ENCODE results near the gene KCNAB3. TPM values are rescaled to one million over a fixed set of nuclear protein-coding genes. Genes with fewer than 3 reads are reported as not detected.
A peak's percentile ranks its signal among the peaks of the same experiment; 100 is the strongest.

KCNAB3 gene
- total RNA-seq (ENCODE audit: unreplicated experiment): 1.6 TPM
- long read RNA-seq: 0 reads

DNA sequence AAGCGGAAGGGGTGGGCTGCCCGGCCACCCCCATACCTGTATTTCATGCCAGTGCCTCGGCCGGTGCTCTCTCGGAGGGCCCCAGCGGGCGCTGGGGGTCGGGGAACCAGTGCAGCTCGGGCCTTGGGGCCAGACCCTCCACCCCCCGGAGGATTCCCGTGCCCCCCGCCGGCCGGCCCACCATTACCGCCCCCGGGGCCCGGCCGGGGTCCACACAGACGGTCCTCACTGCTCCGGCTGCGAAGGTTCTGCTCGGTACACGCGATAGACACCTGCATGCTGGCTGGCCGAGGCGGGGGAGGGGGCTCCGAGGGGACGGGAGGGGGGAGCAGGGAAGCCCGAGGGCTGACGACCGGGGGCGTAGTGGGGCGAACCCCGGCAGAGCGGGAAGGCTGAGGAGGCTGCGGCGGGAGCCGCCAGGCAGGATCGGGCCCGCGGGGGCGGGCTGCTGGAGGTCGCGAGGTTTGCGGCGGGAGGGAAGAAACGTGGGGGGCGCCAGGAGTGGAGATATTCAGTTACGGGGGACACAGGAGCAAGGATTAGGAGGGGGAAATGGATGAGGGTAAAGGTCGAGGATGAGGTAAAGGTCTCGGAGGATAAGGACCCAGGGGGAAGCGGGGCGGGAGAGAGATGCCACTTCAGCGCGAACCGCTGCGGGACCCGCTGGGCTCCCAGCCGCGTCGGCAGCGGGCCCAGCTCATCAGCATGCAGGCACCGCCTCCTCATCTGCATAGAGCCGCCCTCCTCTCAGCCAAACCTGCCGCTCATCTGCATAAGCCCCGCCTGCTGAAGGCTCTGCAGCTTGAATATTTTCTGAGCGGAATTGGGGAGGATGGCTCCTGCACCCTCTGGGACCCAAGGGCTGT lies at the start of gene KCNAB3:
Gene KCNAB3, minus strand, starts transcription at position 699 of the 866 bp plus-strand sequence. Its CDS starts 421 bp downstream, at position 278.
- TF ChIP-seq, protein P1, sequence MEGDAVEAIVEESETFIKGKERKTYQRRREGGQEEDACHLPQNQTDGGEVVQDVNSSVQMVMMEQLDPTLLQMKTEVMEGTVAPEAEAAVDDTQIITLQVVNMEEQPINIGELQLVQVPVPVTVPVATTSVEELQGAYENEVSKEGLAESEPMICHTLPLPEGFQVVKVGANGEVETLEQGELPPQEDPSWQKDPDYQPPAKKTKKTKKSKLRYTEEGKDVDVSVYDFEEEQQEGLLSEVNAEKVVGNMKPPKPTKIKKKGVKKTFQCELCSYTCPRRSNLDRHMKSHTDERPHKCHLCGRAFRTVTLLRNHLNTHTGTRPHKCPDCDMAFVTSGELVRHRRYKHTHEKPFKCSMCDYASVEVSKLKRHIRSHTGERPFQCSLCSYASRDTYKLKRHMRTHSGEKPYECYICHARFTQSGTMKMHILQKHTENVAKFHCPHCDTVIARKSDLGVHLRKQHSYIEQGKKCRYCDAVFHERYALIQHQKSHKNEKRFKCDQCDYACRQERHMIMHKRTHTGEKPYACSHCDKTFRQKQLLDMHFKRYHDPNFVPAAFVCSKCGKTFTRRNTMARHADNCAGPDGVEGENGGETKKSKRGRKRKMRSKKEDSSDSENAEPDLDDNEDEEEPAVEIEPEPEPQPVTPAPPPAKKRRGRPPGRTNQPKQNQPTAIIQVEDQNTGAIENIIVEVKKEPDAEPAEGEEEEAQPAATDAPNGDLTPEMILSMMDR (IDR thresholded peaks at IDR 0.05; ENCODE audit: unreplicated experiment): no peak
- Mint-ChIP-seq H3K9me3 (ENCODE audit: unreplicated experiment) (no peaks in the 10 kb centered on the region), H3K4me3 (ENCODE audit: unreplicated experiment) (peak within 1 kb of the TSS; percentile 100), H3K27me3 (ENCODE audit: unreplicated experiment) (peaks cover 15% of the 10 kb centered on the region), H3K4me1 (ENCODE audit: unreplicated experiment) (peaks cover 31% of the 10 kb centered on the region), H3K36me3 (ENCODE audit: low read depth, unreplicated experiment) (peaks cover 12% of the 10 kb centered on the region), H3K27ac (ENCODE audit: unreplicated experiment) (no peak within 1 kb of the TSS)
- peak; percentile 74 for DNase-seq (ENCODE audit: low spot score)

DNA sequence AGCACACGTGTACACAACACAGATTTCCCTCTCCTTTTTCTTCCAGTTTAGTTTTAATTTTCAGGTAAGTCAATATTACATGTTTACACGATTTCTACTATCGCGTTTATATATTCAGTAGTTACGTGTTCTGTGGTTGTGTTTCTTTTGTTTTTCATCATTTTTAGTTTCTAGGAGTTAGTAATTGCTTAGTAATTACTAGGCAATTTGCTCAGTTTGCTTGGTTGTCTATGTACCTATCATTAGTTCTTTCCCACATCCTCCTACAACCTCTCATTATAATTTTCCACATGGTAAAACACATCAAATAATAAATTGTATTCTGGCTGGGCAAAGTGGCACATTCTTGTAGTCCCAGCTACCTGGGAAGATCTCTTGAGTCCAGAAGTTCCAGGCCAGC lies 48.1 kb upstream of the KCNAB3 start:
- no peak for DNase-seq (ENCODE audit: low spot score)
- H3K4me3 Mint-ChIP-seq (ENCODE audit: unreplicated experiment): no peak overlapping the region
- peaks cover 5% of the 10 kb centered on the region for H3K36me3 Mint-ChIP-seq (ENCODE audit: low read depth, unreplicated experiment)
- no peaks in the 10 kb centered on the region for H3K4me1 Mint-ChIP-seq (ENCODE audit: unreplicated experiment)
- H3K9me3 Mint-ChIP-seq (ENCODE audit: unreplicated experiment): no peaks in the 10 kb centered on the region
- TF ChIP-seq, protein P1 (IDR thresholded peaks at IDR 0.05; ENCODE audit: unreplicated experiment): no peak
- H3K27me3 Mint-ChIP-seq (ENCODE audit: unreplicated experiment): peaks cover 1% of the 10 kb centered on the region
- no peak overlapping the region for H3K27ac Mint-ChIP-seq (ENCODE audit: unreplicated experiment)

DNA sequence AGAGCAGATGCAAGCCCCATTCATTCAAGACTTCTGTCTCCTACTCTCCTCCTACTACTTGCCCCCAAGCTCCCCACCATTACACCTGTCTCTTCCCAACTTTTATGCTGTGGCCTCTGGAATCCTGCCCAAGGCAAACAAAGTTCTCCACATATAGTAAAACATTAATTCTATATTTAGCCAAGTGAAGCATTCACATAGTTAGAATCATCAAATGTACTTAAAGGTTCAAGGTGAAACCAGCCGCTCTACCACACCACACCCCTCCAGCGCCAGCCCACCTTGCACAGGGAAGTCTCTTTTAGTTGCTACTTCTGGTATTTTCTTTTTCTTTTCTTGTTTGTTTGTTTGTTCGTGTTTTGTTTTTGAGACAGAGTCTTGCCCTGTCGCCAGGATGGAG lies 47.4 kb upstream of the KCNAB3 start:
- DNase-seq (ENCODE audit: low spot score): no peak
- TF ChIP-seq, protein P1 (IDR thresholded peaks at IDR 0.05; ENCODE audit: unreplicated experiment): no peak
- no peak overlapping the region for H3K27ac Mint-ChIP-seq (ENCODE audit: unreplicated experiment)
- H3K27me3 Mint-ChIP-seq (ENCODE audit: unreplicated experiment): peaks cover 1% of the 10 kb centered on the region
- no peaks in the 10 kb centered on the region for H3K4me1 Mint-ChIP-seq (ENCODE audit: unreplicated experiment)
- peaks cover 5% of the 10 kb centered on the region for H3K36me3 Mint-ChIP-seq (ENCODE audit: low read depth, unreplicated experiment)
- H3K4me3 Mint-ChIP-seq (ENCODE audit: unreplicated experiment): no peak overlapping the region
- no peaks in the 10 kb centered on the region for H3K9me3 Mint-ChIP-seq (ENCODE audit: unreplicated experiment)

DNA sequence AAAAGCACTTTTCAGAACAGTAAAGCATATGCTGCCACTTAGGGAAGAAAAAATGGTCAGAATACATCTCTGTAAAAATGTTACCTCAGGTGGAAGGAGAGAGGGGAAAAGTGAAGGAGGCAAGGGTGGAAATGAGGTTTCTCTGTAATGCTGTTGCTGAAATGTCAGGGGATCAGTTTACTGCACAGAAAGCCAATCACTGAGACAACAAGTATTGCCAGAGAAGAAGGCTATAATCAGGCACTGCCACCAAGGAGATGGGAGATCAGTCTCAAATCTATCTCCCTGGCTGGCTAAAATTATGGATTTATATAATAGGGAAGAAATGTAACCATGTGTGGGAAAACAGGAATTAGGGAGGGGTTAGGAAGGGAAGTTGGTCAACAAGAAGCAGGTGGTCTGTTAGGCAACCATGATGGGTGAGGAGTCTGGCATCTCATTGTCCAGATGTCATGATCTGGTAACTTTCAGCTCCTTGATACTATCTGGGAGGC lies 45.0 kb upstream of the KCNAB3 start:
- Mint-ChIP-seq H3K9me3 (ENCODE audit: unreplicated experiment) (no peaks in the 10 kb centered on the region), H3K27me3 (ENCODE audit: unreplicated experiment) (no peaks in the 10 kb centered on the region), H3K36me3 (ENCODE audit: low read depth, unreplicated experiment) (peaks cover 5% of the 10 kb centered on the region), H3K4me1 (ENCODE audit: unreplicated experiment) (no peaks in the 10 kb centered on the region), H3K27ac (ENCODE audit: unreplicated experiment) (no peak overlapping the region), H3K4me3 (ENCODE audit: unreplicated experiment) (peak overlapping the region; percentile 2)
- TF ChIP-seq, protein P1 (IDR thresholded peaks at IDR 0.05; ENCODE audit: unreplicated experiment): no peak
- no peak for DNase-seq (ENCODE audit: low spot score)
